ENCODE data around the gene HECTD3.
"Not testable (repeated sequence)": the region's sequence is repeated elsewhere in the genome, so short reads cannot be mapped to it uniquely, and the experiment has no call there.

Gene HECTD3

GRCh38 chr1:45013551-45014209 is 2.6 kb upstream of the HECTD3 start:
- DNase-seq: no peak

GRCh38 chr1:45012639-45013278 is 1.6 kb upstream of the HECTD3 start:
- peak; percentile 57 for DNase-seq

- peak; percentile 93 for DNase-seq
Measured at GRCh38 chr1:45011837-45012638, 914 bp upstream of the HECTD3 start, which contains the start of gene UROD. Gene UROD (plus strand): TSS chr1:45012254. CDS start chr1:45012266, 12 bp downstream.

- DNase-seq: peak; percentile 27
Measured at GRCh38 chr1:45009956-45010854, 919 bp downstream of the HECTD3 start.

- no peak for DNase-seq
Measured at GRCh38 chr1:45009296-45009865, 1.7 kb downstream of the HECTD3 start.

GRCh38 chr1:45008516-45008915 is 2.6 kb downstream of the HECTD3 start:
- no peak for DNase-seq

GRCh38 chr1:45008076-45008475 is 3.0 kb downstream of the HECTD3 start:
- no peak for DNase-seq

GRCh38 chr1:45007311-45007710 is 3.8 kb downstream of the HECTD3 start:
- DNase-seq: no peak

- DNase-seq: no peak
Measured at GRCh38 chr1:45005761-45006160, 5.4 kb downstream of the HECTD3 start.

GRCh38 chr1:45004281-45004920 is 6.7 kb downstream of the HECTD3 start:
- DNase-seq: no peak

- no peak for DNase-seq
Measured at GRCh38 chr1:45003741-45004140, 7.4 kb downstream of the HECTD3 start.

GRCh38 chr1:45002650-45003645 is 8.2 kb downstream of the HECTD3 start:
- no peak for DNase-seq

- not testable (repeated sequence) for DNase-seq
Measured at GRCh38 chr1:45001576-45001975, 9.5 kb downstream of the HECTD3 start.

GRCh38 chr1:45001011-45001481 is 10.1 kb downstream of the HECTD3 start:
- DNase-seq: no peak

GRCh38 chr1:44999232-44999631 is 11.9 kb downstream of the HECTD3 start:
- no peak for DNase-seq

- no peak for DNase-seq
Measured at GRCh38 chr1:44995467-44996238, 15.5 kb downstream of the HECTD3 start.

GRCh38 chr1:44994309-44994898 is 16.7 kb downstream of the HECTD3 start:
- no peak for DNase-seq

GRCh38 chr1:44988531-44989156 is 22.5 kb downstream of the HECTD3 start:
- no peak for DNase-seq
